ENCODE results near the gene ZNF57.

ZNF57 gene

GRCh38 chr19:2912306-2912705 is 11.6 kb downstream of the ZNF57 start:
- peaks cover 19% of the 10 kb centered on the region for H3K36me3 ChIP-seq

GRCh38 chr19:2917275-2918184 is 16.8 kb downstream of the ZNF57 start:
- DNase-seq: no peak
- Histone ChIP-seq H3K36me3 (peaks cover 34% of the 10 kb centered on the region), H3K4me1 (no peaks in the 10 kb centered on the region), H3K4me3 (ENCODE audit: low read depth, low read length) (no peak overlapping the region), H3K9me3 (peaks cover 3% of the 10 kb centered on the region; the same call in 1 of the 2 replicates), H3K27me3 (no peaks in the 10 kb centered on the region)
- no peak for TF ChIP-seq CTCF (IDR thresholded peaks at IDR 0.05; ENCODE audit: low read depth, low read length)

More at GRCh38 chr19:2912306-2912705, 11.6 kb downstream of the ZNF57 start:
- TF ChIP-seq CTCF (IDR thresholded peaks at IDR 0.05; ENCODE audit: low read depth, low read length): no peak
- DNase-seq: no peak
- no peaks in the 10 kb centered on the region for H3K4me1 ChIP-seq
- peaks cover 2% of the 10 kb centered on the region for H3K9me3 ChIP-seq
- no peak overlapping the region for H3K4me3 ChIP-seq (ENCODE audit: low read depth, low read length)
- H3K27me3 ChIP-seq: no peaks in the 10 kb centered on the region

DNA sequence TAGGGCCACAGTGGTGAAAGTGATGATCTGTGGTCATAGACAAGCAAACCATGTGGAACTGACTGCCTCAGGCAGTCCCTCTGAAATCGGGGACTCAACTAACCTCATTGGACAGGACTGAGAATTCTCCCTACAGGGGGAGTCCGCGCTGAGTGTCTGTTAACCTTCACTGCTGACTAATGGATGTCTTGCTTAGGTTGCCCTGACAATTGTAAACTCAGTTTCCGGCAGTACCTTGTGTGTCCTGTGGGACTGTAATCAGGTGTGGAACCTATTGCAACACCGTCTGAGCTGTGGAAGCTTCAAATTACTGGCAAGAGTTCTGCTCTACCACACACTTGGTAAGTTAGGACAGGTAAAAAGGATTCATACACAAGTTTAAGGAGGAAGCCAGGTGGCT is 22.3 kb downstream of the ZNF57 start:
- Histone ChIP-seq H3K9me3 (no peaks in the 10 kb centered on the region), H3K4me1 (no peaks in the 10 kb centered on the region), H3K4me3 (ENCODE audit: low read depth, low read length) (no peak overlapping the region), H3K36me3 (peaks cover 10% of the 10 kb centered on the region), H3K27me3 (no peaks in the 10 kb centered on the region)
- no peak for TF ChIP-seq CTCF (IDR thresholded peaks at IDR 0.05; ENCODE audit: low read depth, low read length)
- peak; percentile 26 for DNase-seq

DNA sequence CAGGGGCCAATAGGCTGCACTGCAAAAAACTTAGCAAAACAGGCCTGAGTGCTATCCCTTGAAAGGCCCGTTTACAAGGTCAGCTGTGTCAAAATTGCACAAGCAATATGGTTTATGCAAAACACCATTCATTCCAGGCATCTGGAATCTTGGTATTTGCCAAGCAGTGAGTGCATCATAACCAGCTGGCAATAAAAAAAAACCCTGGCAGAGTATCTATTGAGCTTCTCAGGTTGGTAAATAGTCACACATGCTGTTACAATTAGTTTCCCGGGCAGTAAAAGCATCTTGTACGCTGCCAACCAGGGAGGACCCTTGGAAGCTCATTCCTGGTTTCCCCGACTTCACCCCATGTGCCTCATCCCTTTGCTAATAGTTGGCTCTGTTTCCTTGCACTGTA is 22.8 kb downstream of the ZNF57 start:
- H3K9me3 ChIP-seq: no peaks in the 10 kb centered on the region
- no peaks in the 10 kb centered on the region for H3K4me1 ChIP-seq
- H3K27me3 ChIP-seq: no peaks in the 10 kb centered on the region
- DNase-seq: no peak
- peaks cover 5% of the 10 kb centered on the region for H3K36me3 ChIP-seq
- no peak overlapping the region for H3K4me3 ChIP-seq (ENCODE audit: low read depth, low read length)
- no peak for TF ChIP-seq CTCF (IDR thresholded peaks at IDR 0.05; ENCODE audit: low read depth, low read length)

GRCh38 chr19:2926341-2927031 is 25.8 kb downstream of the ZNF57 start:
- H3K4me1 ChIP-seq: no peaks in the 10 kb centered on the region
- H3K36me3 ChIP-seq: no peaks in the 10 kb centered on the region
- no peak overlapping the region for H3K4me3 ChIP-seq (ENCODE audit: low read depth, low read length)
- DNase-seq: no peak
- no peak for TF ChIP-seq CTCF (IDR thresholded peaks at IDR 0.05; ENCODE audit: low read depth, low read length)
- H3K9me3 ChIP-seq: no peaks in the 10 kb centered on the region
- no peaks in the 10 kb centered on the region for H3K27me3 ChIP-seq

DNA sequence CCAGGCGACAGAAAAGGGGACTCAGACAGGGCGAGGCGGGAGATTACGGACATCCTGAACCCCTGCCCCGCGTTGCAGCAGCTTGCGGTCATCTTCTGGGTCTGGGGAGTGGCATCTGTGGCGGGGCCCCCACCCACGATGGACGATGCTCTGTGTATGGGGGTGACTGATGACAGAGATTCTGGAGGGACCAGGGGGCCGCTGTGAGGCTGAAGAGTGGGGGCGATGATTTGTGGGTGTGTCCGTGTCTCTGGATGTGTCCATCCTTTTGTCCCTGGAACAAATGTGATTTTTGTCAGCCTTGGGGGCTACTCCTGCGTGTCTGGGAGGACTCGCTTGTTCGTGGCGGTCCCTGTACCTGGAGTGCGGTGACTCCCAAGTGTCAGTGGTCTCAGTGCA is 26.3 kb downstream of the ZNF57 start:
- Histone ChIP-seq H3K36me3 (no peaks in the 10 kb centered on the region), H3K9me3 (no peaks in the 10 kb centered on the region), H3K4me1 (no peaks in the 10 kb centered on the region), H3K4me3 (ENCODE audit: low read depth, low read length) (no peak overlapping the region), H3K27me3 (no peaks in the 10 kb centered on the region)
- DNase-seq: no peak
- no peak for TF ChIP-seq CTCF (IDR thresholded peaks at IDR 0.05; ENCODE audit: low read depth, low read length)
